Measurements from ENCODE around the gene USH2A.

DNA sequence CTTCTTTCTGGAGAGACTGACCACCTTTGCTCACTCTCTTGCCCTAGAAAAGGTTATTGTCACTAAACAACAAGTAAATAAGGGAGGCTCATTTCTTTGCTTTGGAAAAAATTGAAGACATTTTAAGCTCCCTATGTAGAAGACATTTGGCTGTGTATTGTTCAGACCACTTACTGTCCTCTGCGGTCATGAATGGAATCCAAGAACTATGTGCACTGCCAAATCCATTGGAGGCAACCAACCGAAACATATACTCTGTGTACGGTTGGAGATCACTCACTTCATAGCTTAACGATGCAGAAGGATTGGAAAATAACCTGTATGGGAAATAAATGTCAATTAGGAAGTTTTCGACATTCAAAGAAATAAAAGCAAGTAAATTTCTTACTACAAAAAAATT is 523.3 kb downstream of the USH2A start:
- TF ChIP-seq CTCF (IDR thresholded peaks at IDR 0.05) (no peak), POLR2A (IDR thresholded peaks at IDR 0.05) (no peak)
